Kasumi-1 (cell line): ENCODE measurements around the gene NDUFA11.
"Not testable (repeated sequence)": the region's sequence is repeated elsewhere in the genome, so short reads cannot be mapped to it uniquely, and the experiment has no call there.

ENCODE experiments used
- DNase-seq, 2 experiments: peaks; one replicate each; lab custom pipeline; 2025; lab: John Stamatoyannopoulos, UW

Gene NDUFA11

GRCh38 chr19:5890099-5890498 is 13.5 kb downstream of the NDUFA11 start:
- no peak for DNase-seq

- DNase-seq, result no peak
Observed at GRCh38 chr19:5889288-5889971, 14.2 kb downstream of the NDUFA11 start.

GRCh38 chr19:5884065-5884811 is 19.4 kb downstream of the NDUFA11 start:
- DNase-seq, result not testable (repeated sequence)

DNA sequence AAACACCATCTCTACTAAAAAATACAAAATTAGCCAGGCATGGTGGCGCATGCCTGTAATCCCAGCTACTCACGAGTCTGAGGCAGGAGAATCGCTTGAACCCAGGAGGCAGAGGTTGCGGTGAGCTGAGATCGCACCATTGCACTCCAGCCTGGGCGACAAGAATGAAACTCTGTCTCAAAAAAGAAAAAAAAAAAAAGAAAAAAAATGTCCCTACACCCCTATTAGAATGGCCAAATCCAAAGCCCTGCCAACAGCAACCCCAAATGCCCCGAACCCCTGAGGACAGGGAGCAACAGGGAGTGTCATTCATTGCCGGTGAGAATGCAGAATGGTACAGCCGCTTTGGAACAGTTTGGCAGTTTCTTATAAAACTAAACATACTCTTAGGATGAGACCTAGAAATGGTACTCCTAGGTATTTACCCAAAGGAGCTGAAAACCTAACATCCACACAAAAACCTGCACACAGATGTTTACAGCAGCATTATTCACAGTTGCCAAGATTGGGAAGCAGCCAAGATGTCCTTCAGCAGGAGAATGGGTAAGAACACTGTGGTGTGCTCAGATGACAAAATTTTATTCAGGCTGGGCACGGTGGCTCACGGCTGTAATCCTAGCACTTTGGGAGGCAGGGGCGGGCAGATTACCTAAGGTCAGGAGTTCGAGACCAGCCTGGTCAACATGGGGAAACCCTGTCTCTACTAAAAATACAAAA is 20.3 kb downstream of the NDUFA11 start:
- not testable (repeated sequence) for DNase-seq

GRCh38 chr19:5882421-5882968 is 21.1 kb downstream of the NDUFA11 start:
- DNase-seq, result no peak

- no peak for DNase-seq
Observed at GRCh38 chr19:5881543-5882299, 21.9 kb downstream of the NDUFA11 start.

DNA sequence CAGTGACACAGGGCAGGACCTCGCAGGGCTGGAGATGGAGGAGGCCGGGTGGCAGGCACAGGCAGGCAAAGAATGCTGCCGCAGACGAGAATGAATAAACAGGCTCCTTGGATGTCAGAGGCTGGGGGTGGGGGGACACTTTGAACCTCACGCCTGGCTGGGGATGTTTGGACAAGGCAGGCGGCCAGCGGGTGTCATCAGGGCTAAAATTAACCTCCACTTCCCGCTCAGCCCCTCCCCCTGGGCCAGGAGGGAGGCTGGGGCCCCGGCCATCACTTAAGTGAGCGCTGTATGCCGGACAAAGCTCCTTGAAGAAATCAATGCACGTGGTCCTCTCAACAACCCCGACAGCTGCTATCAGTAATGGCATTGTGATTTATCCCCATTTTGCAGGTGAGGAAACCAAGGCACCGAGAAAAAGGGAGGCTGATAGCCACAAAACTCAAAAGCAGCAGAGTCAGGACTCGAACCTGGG is 22.9 kb downstream of the NDUFA11 start:
- no peak for DNase-seq

- DNase-seq, result no peak
Observed at GRCh38 chr19:5880196-5880595, 23.4 kb downstream of the NDUFA11 start.

DNA sequence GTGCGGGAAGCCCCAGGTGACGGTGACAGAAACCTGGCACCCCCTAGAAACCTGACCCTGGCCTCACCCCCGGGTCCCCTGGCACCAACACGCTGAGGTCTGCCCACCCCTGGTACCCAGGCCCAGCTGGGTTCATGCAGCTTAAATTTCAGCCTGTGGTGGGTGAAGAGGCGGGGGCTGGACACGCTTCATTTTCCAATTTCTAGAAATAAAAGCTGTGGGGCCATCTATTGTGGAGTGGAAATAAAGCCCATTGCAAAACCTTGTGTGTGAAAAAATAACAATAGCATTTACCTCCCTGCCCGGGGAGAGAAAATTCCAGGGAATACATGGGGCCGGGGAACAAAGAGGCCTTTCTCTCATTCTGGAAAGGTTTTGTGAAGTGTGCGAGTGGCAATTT is 25.7 kb downstream of the NDUFA11 start:
- no peak for DNase-seq

DNA sequence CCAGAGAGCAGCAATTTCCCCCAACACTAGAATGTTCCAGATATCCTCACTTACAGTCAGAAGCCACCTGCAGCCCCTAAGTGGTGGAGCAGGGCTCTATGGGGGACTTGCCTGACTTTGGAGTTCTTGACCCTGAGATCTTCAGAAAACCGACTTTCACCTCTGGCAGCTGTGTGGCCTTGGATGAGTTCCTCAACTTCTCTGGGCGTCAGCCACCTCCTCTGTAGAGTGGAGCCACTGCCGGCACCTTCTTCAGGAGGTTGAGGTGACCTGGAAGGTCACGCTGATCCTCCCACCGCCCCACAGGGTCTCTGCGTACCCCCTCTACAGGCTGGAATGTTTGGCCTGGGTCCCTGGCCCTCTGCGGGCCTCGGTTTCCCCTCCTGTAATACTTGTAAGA is 26.2 kb downstream of the NDUFA11 start:
- no peak for DNase-seq

- not testable (repeated sequence) for DNase-seq
Observed at GRCh38 chr19:5874496-5874895, 29.1 kb downstream of the NDUFA11 start.

DNA sequence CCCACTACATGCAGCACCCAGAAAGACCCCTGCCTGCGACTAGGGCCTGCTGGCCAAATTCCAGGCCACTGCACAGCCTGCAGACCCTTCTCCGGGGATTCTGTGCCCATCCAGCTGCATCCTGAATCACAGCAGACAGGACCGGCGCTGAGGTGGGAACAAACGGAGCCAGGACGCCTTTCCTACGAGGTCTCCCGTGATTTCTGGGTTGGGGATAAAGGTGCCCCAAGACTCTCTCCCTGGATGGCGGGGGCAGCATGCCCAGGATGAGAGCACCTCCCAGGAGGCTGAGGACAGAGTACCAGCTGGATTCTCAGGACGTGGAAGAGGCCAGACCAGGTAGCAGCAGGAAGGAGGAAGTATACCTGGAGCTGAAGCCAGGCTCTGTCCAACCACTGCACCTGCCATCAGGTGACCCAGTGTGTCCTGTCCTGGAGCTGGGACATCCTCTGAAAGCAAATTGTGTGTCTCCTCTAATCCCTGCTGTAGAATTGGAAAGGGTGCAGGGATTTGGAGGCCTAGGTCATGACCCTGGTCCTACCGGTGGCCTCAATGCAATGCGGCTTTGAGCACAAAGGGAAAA is 29.9 kb downstream of the NDUFA11 start:
- no peak for DNase-seq

GRCh38 chr19:5870986-5871394 is 32.6 kb downstream of the NDUFA11 start:
- DNase-seq, result no peak

DNA sequence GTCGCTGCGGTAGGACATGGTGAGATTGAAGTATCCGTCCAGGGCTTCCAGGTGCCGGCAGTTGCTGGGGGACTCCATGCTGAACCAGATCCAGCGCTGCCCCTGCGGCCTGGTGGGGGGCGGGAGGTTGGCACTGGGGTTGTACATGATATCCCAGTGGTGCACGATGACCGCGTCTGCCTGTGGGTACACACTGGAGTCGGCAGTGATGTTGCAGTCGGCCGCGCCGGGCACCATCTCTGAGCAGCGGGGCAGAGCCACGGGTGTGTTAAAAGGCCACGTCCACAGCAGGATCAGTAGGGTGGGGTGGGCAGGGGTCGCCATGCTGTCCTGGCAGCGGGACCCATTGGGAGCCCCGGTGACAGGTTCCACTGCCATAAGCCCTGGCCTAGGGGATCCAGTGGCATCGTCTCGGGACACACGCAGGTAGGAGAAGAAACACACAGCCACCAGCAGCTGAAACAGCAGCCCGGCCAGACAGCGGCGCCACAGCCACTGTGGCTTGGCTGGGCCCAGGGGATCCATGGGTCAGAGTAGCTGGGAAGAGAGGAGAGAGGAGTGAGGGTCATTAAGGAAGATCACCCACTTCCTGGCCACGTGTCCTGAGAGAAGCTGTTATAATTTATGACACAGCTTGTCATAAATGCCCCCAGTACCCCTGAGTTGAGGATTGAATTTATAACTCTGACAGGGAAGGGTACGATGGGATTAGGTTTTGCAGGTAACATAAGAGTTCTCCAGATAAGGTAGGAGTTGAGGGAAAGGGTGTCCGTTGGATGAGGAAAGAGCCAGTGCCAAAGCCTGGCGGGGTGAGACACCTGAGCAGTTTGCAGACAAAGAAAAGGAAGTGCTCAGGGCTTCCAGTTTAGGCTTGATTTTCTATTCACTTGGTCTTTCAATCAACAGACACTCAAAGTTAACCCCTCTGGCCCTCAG is 36.1 kb downstream of the NDUFA11 start:
- DNase-seq, result no peak

DNA sequence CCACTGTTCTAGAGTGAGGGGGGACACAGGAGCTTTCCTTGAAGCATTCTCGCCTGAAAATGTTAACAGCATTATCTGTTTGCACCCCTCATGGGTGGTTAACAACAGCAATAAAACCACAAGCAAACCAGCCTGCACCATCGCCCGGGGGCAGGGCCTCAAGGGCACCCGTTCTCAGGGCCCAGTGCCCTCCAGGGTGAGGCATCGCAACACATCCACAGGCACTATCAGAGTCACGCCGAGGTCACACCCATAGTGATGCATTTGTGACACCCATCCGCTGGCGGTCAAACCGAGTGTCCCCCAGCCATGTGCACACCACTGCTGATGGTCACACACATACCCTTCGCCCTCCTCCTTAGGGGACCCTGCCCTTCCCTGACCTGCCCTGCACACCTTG is 37.8 kb downstream of the NDUFA11 start:
- no peak for DNase-seq

DNA sequence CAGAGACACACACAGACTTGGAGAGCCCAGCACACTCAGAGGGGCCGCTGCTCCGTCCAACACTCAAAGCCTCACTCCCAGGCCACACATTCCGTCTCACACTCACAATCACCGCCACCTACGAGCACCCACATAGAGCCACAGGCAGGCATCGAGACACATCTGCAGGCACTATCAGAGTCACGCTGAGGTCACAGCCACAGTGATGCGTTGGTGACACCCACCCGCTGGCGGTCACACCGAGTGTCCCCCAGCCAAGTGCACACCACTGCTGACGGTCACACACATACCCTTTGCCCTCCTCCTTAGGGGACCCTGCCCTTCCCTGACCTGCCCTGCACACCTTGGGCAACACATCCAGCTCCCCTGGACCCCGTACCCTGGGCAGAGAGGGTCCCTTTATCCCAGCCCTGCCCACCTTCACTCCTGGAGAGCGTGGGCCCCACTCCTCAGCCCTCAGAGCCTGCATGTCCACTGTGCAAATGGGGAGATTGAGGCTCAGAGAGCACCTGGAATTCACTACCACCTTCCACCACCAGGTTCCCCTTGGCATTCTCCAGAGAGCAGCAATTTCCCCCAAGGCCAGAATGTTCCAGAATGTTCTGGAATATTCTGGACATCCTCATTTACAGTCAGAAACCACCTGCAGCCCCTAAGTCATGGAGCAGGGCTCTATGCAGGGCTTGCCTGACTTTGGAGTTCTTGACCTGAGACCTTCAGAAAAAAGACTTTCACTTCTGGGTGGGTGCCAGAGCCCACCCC is 38.7 kb downstream of the NDUFA11 start:
- no peak for DNase-seq

DNA sequence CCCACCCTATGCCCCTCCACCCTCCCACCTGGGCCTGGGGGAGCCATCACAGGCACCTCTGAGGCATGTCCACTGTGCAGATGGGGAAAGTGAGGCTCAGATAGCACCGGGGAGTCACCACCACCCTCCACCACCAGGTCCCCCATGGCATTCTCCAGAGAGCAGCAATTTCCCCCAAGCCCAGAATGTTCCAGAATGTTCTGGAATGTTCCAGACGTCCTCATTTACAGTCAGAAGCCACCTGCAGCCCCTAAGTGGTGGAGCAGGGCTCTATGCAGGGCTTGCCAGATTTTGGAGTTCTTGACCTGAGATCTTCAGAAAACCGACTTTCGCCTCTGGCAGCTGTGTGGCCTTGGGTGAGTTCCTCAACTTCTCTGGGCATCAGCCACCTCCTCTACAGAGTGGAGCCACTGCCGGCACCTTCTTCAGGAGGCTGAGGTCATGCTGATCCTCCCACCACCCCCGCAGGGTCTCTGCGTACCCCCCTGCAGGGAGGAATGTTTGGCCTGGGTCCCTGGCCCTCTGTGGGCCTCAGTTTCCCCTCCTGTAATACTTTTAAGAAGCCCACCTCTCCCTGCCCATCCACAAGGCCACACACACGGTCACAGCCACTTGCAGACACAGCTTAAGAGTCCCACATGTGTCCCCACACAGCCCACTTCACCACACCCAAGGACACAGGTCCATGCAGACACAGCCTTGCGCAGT is 39.4 kb downstream of the NDUFA11 start:
- DNase-seq, result no peak

DNA sequence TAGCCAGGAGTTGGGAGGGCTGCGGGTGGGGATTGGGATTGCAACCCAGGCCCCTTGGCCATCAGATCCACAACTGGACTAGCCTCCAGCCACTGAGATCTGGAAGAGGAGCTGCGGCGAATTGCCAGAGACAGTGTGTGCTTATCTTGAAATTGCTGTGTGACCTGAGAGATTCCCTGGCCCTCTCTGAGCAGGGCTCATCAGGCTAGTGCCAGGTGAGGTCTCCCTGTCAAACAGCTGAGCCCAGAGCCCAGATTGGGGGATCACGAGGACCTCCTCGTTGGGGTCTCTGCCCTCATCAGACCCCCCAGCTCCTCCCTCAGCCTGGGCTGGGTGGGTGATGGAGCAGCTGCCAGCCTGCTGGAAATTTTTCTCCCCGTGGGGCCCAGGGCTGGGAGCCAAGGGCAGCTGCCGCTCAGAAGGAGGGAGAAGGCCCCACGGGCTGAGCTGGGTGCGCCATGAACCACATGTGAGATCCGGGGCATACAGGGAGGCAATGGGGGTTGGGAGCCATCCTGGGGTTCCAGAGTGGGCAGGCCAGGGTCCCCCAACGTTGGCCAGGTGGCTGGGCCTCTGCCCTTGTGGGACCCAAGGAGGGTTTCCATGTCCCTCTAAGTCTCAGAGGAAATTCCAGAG is 40.4 kb downstream of the NDUFA11 start:
- no peak for DNase-seq
